GM23338 (cell line): ENCODE measurements around the gene ZMAT3. TPM values are rescaled to one million over a fixed set of nuclear protein-coding genes. Genes with fewer than 3 reads are reported as not detected.

Source experiments
- ATAC-seq: fragments of 200-7000 bp; cut with Tn5 transposase; 3 replicates; pipeline ENCODE4 v1.9.1; 2020
- DNase-seq: peaks from one replicate; pipeline ENCODE4 v3.0.0-alpha.2; 2015; ENCODE audit warnings: low spot score
- H2AFZ ChIP-seq: fragments of 200-600 bp; sonication (generic); 2 replicates; pipeline ENCODE4 v1.8.0; 2016; ENCODE audit warnings: antibody characterized with exemption, mild to moderate bottlenecking, moderate library complexity
- H3F3A ChIP-seq: fragments of 200-600 bp; sonication (generic); replicated peaks from 2 replicates; pipeline ENCODE4 v1.8.0; 2017; ENCODE audit warnings: antibody characterized with exemption, mixed run types, low read depth
- H3K27ac ChIP-seq: fragments of 200-600 bp; sonication (generic); 2 replicates; pipeline ENCODE4 v1.6.1; 2016; ENCODE audit warnings: low read depth
- H3K27me3 ChIP-seq: fragments of 200-600 bp; sonication (generic); 2 replicates; pipeline ENCODE4 v1.8.0; 2016; ENCODE audit warnings: mild to moderate bottlenecking, mixed run types, moderate library complexity; ENCODE audit not compliant: insufficient read depth
- H3K36me3 ChIP-seq: fragments of 200-600 bp; sonication (generic); 2 replicates; pipeline ENCODE4 v1.8.0; 2016; ENCODE audit warnings: mild to moderate bottlenecking; ENCODE audit not compliant: insufficient read depth
- H3K4me1 ChIP-seq: fragments of 200-600 bp; sonication (generic); 2 replicates; pipeline ENCODE4 v1.8.0; 2016; ENCODE audit warnings: mild to moderate bottlenecking, moderate library complexity; ENCODE audit not compliant: insufficient read depth
- H3K4me2 ChIP-seq: fragments of 200-600 bp; sonication (generic); 2 replicates; pipeline ENCODE4 v1.7.1; 2017; ENCODE audit warnings: mixed run types
- H3K4me3 ChIP-seq: fragments of 200-600 bp; sonication (generic); 2 replicates; pipeline ENCODE4 v1.6.1; 2016; ENCODE audit warnings: mixed run types
- H3K79me2 ChIP-seq: fragments of 200-600 bp; sonication (generic); replicated peaks from 2 replicates; pipeline ENCODE4 v1.8.0; 2017; ENCODE audit warnings: mild to moderate bottlenecking; ENCODE audit not compliant: insufficient read depth
- H3K9me2 ChIP-seq: fragments of 200-600 bp; sonication (generic); 2 replicates; pipeline ENCODE4 v1.8.0; 2017; ENCODE audit not compliant: insufficient read depth
- H4K20me1 ChIP-seq: fragments of 200-600 bp; sonication (generic); replicated peaks from 2 replicates; pipeline ENCODE4 v1.8.0; 2017; ENCODE audit warnings: mild to moderate bottlenecking; ENCODE audit not compliant: insufficient read depth
- H3K27ac Mint-ChIP-seq: 2 replicates; pipeline ENCODE4 v1.8.0; 2020; ENCODE audit warnings: inconsistent platforms, mild to moderate bottlenecking, moderate library complexity, mixed read lengths
- H3K27me3 Mint-ChIP-seq: 3 replicates; pipeline ENCODE4 v1.8.0; 2022; ENCODE audit warnings: low read depth, mild to moderate bottlenecking, moderate library complexity, mixed read lengths, inconsistent platforms; ENCODE audit not compliant: insufficient read depth, poor library complexity
- H3K36me3 Mint-ChIP-seq: 3 replicates; pipeline ENCODE4 v1.8.0; 2021; ENCODE audit warnings: low read depth, mild to moderate bottlenecking, inconsistent platforms, moderate library complexity, mixed read lengths
- H3K4me1 Mint-ChIP-seq: 3 replicates; pipeline ENCODE4 v1.8.0; 2020; ENCODE audit warnings: mild to moderate bottlenecking, inconsistent platforms, mixed read lengths
- H3K4me3 Mint-ChIP-seq: 3 replicates; pipeline ENCODE4 v1.8.0; 2021; ENCODE audit warnings: moderate library complexity, mild to moderate bottlenecking, inconsistent platforms, mixed read lengths
- H3K9me3 Mint-ChIP-seq: 3 replicates; pipeline ENCODE4 v1.8.0; 2020; ENCODE audit warnings: moderate library complexity, mild to moderate bottlenecking, inconsistent platforms, mixed read lengths
- CREB1 ChIP-seq: fragments of 250-450 bp; sonication (Bioruptor Pico); IDR thresholded peaks from 2 replicates; pipeline ENCODE4 v1.5.0; 2020; ENCODE audit warnings: low read depth, mild to moderate bottlenecking, moderate library complexity
- CTCF ChIP-seq, 2 experiments: fragments of 200-600 bp in 1 of 2; sonication (generic) in 1 of 2; conservative IDR thresholded peaks; 2 replicates each; pipeline versions ENCODE4 v1.5.1 to v1.6.1; 2016 to 2017; ENCODE audit warnings: antibody characterized with exemption in 2 of 2, low read depth in 2 of 2, mild to moderate bottlenecking in 2 of 2, moderate library complexity in 1 of 2
- EZH2 ChIP-seq: fragments of 200-600 bp; sonication (generic); IDR thresholded peaks from one replicate; pipeline ENCODE4 v1.8.0; 2017; ENCODE audit warnings: antibody characterized with exemption, mild to moderate bottlenecking, low read depth; ENCODE audit not compliant: unreplicated experiment
- EZH2phosphoT487 ChIP-seq: fragments of 200-600 bp; sonication (generic); IDR thresholded peaks from one replicate; pipeline ENCODE4 v1.8.1; 2018; ENCODE audit warnings: antibody characterized with exemption; ENCODE audit not compliant: unreplicated experiment
- JUNB ChIP-seq: IDR thresholded peaks from one replicate; pipeline ENCODE4 v1.6.1; 2016; ENCODE audit warnings: antibody characterized with exemption; ENCODE audit not compliant: unreplicated experiment
- NANOG ChIP-seq: IDR thresholded peaks from 2 replicates; pipeline ENCODE4 v1.6.1; 2016; ENCODE audit warnings: antibody characterized with exemption, borderline replicate concordance
- POLR2AphosphoS5 ChIP-seq: IDR thresholded peaks from 2 replicates; pipeline ENCODE4 v1.6.1; 2016; ENCODE audit warnings: antibody characterized with exemption, low read depth
- ZNF114 ChIP-seq: fragments of 250-450 bp; sonication (Bioruptor Pico); IDR thresholded peaks from 2 replicates; pipeline ENCODE4 v1.5.0; 2020; ENCODE audit warnings: mild to moderate bottlenecking, moderate library complexity
- ZNF462 ChIP-seq: fragments of 250-450 bp; sonication (Bioruptor Pico); IDR thresholded peaks from 2 replicates; pipeline ENCODE4 v1.5.0; 2020; ENCODE audit warnings: mild to moderate bottlenecking, moderate library complexity
- polyA plus RNA-seq: library from polyadenylated mRNA; unstranded; fragments of >200 nt; fragmentation: Nextera tagmentation; extraction: Ambion mirVana; gene quantifications from 2 replicates; pipeline ENCODE4 v1.2.1, GENCODE V29; 2016
- total RNA-seq: library from RNA; depleted of rRNA; stranded (reverse); fragments of >200 nt; shearing (Covaris generic); gene quantifications from 2 replicates; pipeline ENCODE4 v1.2.3, GENCODE V29; 2014
- TF ChIP-seq, protein P1 (sequence below): IDR thresholded peaks from one replicate; pipeline ENCODE4 v1.6.1; 2018; ENCODE audit warnings: antibody characterized with exemption; ENCODE audit not compliant: unreplicated experiment

ZMAT3 gene
- total and polyA plus RNA-seq, 2 experiments from 2014 or later: 10.0 to 17.3 TPM

DNA sequence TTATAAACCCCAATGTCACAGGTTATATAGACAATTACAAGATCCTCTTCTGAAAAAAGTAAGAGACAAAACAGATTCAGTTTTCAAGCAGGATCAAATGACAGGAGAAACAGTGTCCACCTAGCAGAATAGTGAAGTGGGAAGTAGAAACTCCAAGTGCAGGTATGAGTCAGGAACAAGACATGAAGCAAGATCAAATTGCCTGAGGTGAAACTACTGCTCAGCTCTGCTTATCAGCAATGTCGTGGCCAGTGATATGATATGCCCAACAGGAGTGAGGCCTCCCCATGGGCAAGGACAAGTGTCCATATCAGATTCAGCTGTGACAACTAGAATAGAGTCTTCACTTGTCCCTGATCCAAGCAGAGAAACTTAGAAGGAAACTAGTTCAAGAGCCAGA is 100.0 kb downstream of the ZMAT3 start (continued):
- TF ChIP-seq ZNF462 (CRISPR knock-in tag) (no peak), POLR2AphosphoS5 (no peak), JUNB (no peak)

DNA sequence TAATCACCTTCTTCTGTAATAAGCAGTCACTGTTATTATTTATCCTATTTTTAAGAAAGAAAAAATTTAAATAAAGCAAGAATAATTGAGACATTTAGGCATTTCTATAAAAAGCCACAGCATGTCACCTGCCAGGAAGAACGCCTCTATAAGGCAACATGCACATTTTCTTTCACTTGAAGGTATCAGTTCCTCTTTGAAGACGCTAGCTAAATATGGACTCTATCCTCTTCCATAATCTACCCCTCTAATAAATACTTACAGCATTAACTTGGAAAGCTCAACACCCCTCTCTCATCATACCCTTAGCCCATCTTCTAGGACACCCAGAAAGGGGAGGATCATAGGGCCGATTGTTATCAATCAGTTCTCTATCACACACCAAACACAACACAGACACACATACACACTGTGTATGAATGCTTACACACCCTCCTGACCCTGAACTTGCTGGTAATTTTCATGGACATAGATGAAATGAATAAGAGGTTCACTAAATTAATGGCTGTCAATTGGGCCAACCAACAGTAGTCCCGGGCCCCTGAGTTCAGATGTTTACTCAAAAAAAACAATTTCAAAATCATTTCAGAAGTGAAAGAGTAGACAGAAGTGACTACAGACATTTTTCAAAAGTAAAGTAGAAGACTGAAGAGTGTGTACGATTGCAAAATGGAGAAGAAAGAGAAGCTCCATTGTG is 102.5 kb downstream of the ZMAT3 start:
- Histone ChIP-seq H4K20me1 (no peaks in the 10 kb centered on the region), H2AFZ (no peak overlapping the region), H3K36me3 (no peaks in the 10 kb centered on the region), H3K27ac (no peak overlapping the region), H3K9me2 (no peaks in the 10 kb centered on the region), H3K4me3 (no peak overlapping the region), H3K79me2 (no peaks in the 10 kb centered on the region), H3K4me2 (no peak overlapping the region), H3F3A (no peaks in the 10 kb centered on the region), H3K27me3 (no peaks in the 10 kb centered on the region), H3K4me1 (peaks cover 8% of the 10 kb centered on the region)
- Mint-ChIP-seq H3K36me3 (peaks cover 8% of the 10 kb centered on the region), H3K4me1 (peaks cover 13% of the 10 kb centered on the region), H3K4me3 (no peak overlapping the region), H3K27ac (no peak overlapping the region), H3K27me3 (no peaks in the 10 kb centered on the region), H3K9me3 (peaks cover 8% of the 10 kb centered on the region)
- DNase-seq (no peak), ATAC-seq (no peak)
- TF ChIP-seq CREB1 (CRISPR knock-in tag) (no peak), EZH2phosphoT487 (no peak), NANOG (no peak), EZH2 (no peak), JUNB (no peak), ZNF114 (CRISPR knock-in tag) (no peak), CTCF (conservative IDR thresholded peaks at IDR 0.05; ENCODE audit: low read depth in 2 of 2) (no peak), POLR2AphosphoS5 (no peak)
- TF ChIP-seq, protein P1, sequence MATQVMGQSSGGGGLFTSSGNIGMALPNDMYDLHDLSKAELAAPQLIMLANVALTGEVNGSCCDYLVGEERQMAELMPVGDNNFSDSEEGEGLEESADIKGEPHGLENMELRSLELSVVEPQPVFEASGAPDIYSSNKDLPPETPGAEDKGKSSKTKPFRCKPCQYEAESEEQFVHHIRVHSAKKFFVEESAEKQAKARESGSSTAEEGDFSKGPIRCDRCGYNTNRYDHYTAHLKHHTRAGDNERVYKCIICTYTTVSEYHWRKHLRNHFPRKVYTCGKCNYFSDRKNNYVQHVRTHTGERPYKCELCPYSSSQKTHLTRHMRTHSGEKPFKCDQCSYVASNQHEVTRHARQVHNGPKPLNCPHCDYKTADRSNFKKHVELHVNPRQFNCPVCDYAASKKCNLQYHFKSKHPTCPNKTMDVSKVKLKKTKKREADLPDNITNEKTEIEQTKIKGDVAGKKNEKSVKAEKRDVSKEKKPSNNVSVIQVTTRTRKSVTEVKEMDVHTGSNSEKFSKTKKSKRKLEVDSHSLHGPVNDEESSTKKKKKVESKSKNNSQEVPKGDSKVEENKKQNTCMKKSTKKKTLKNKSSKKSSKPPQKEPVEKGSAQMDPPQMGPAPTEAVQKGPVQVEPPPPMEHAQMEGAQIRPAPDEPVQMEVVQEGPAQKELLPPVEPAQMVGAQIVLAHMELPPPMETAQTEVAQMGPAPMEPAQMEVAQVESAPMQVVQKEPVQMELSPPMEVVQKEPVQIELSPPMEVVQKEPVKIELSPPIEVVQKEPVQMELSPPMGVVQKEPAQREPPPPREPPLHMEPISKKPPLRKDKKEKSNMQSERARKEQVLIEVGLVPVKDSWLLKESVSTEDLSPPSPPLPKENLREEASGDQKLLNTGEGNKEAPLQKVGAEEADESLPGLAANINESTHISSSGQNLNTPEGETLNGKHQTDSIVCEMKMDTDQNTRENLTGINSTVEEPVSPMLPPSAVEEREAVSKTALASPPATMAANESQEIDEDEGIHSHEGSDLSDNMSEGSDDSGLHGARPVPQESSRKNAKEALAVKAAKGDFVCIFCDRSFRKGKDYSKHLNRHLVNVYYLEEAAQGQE: no peak
